ENCODE data around the gene CUX1. TPM values are rescaled to one million over a fixed set of nuclear protein-coding genes. Genes with fewer than 3 reads are reported as not detected.
A peak's percentile ranks its signal among the peaks of the same experiment; 100 is the strongest.
"Not testable (repeated sequence)": the region's sequence is repeated elsewhere in the genome, so short reads cannot be mapped to it uniquely, and the experiment has no call there.

Gene CUX1
- total RNA-seq, 1 experiment from 2014 or later: 116 TPM

GRCh38 chr7:101888564-101888963, 71.1 kb downstream of the CUX1 start:
- H3K4me1 Mint-ChIP-seq (ENCODE audit: low read depth, unreplicated experiment): peaks cover 58% of the 10 kb centered on the region
- H3K4me3 ChIP-seq (ENCODE audit: low read depth, low read length); H3K27me3 Mint-ChIP-seq (ENCODE audit: insufficient read depth, unreplicated experiment); H3K9me3 ChIP-seq; DNase-seq; H3K4me3 Mint-ChIP-seq (ENCODE audit: unreplicated experiment); H3K36me3 ChIP-seq (ENCODE audit: control insufficient read depth, insufficient read depth, low read length); POLR2A ChIA-PET; H3K9me3 Mint-ChIP-seq (ENCODE audit: unreplicated experiment); H3K27me3 ChIP-seq (replicated peaks; ENCODE audit: control insufficient read depth, insufficient read depth, low read length); BruUV-seq (replicated peaks); intact Hi-C loops (cut with micrococcal nuclease; ENCODE audit: unreplicated experiment); CTCF ChIA-PET: not testable (repeated sequence)
- H3K36me3 Mint-ChIP-seq (ENCODE audit: insufficient read depth, unreplicated experiment): peaks cover 74% of the 10 kb centered on the region
- H3K4me1 ChIP-seq: peaks cover 45% of the 10 kb centered on the region
- H3K27ac Mint-ChIP-seq (ENCODE audit: unreplicated experiment): peak overlapping the region; percentile 95

GRCh38 chr7:101890749-101891523, 73.5 kb downstream of the CUX1 start:
- Mint-ChIP-seq H3K4me1 (ENCODE audit: low read depth, unreplicated experiment) (peaks cover 39% of the 10 kb centered on the region), H3K27me3 (ENCODE audit: insufficient read depth, unreplicated experiment) (no peaks in the 10 kb centered on the region)
- CTCF ChIA-PET: no interaction called here

GRCh38 chr7:101891936-101892640, 74.7 kb downstream of the CUX1 start:
- Mint-ChIP-seq H3K4me3 (ENCODE audit: unreplicated experiment) (no peak overlapping the region), H3K4me1 (ENCODE audit: low read depth, unreplicated experiment) (peaks cover 42% of the 10 kb centered on the region), H3K9me3 (ENCODE audit: unreplicated experiment) (no peaks in the 10 kb centered on the region), H3K27me3 (ENCODE audit: insufficient read depth, unreplicated experiment) (no peaks in the 10 kb centered on the region), H3K36me3 (ENCODE audit: insufficient read depth, unreplicated experiment) (peaks cover 69% of the 10 kb centered on the region), H3K27ac (ENCODE audit: unreplicated experiment) (no peak overlapping the region)
- no peaks in the 10 kb centered on the region for H3K36me3 ChIP-seq (ENCODE audit: control insufficient read depth, insufficient read depth, low read length)
- H3K4me3 ChIP-seq (ENCODE audit: low read depth, low read length): no peak overlapping the region
- no TSS peak for BruUV-seq (replicated peaks)
- no peaks in the 10 kb centered on the region for H3K9me3 ChIP-seq
- no peaks in the 10 kb centered on the region for H3K27me3 ChIP-seq (replicated peaks; ENCODE audit: control insufficient read depth, insufficient read depth, low read length)
- intact Hi-C loops (cut with micrococcal nuclease; ENCODE audit: unreplicated experiment): no loop called here
- CTCF ChIA-PET: no interaction called here
- POLR2A ChIA-PET: no interaction called here
- peaks cover 32% of the 10 kb centered on the region for H3K4me1 ChIP-seq
- no peak for DNase-seq
- TF ChIP-seq CTCF (IDR thresholded peaks at IDR 0.05; ENCODE audit: insufficient read depth in 1 of 2, low read depth in 1 of 2, low read length in 1 of 2, severe bottlenecking in 1 of 2, unreplicated experiment in 1 of 2): no peak

More at GRCh38 chr7:101890749-101891523, 73.5 kb downstream of the CUX1 start:
- DNase-seq: no peak
- TF ChIP-seq CTCF (IDR thresholded peaks at IDR 0.05; ENCODE audit: insufficient read depth in 1 of 2, low read depth in 1 of 2, low read length in 1 of 2, severe bottlenecking in 1 of 2, unreplicated experiment in 1 of 2): no peak
- Histone ChIP-seq H3K4me3 (ENCODE audit: low read depth, low read length) (no peak overlapping the region), H3K4me1 (peaks cover 32% of the 10 kb centered on the region), H3K36me3 (ENCODE audit: control insufficient read depth, insufficient read depth, low read length) (no peaks in the 10 kb centered on the region), H3K27me3 (replicated peaks; ENCODE audit: control insufficient read depth, insufficient read depth, low read length) (no peaks in the 10 kb centered on the region), H3K9me3 (no peaks in the 10 kb centered on the region)
- Mint-ChIP-seq H3K9me3 (ENCODE audit: unreplicated experiment) (no peaks in the 10 kb centered on the region), H3K27ac (ENCODE audit: unreplicated experiment) (peak overlapping the region; percentile 46), H3K36me3 (ENCODE audit: insufficient read depth, unreplicated experiment) (peaks cover 76% of the 10 kb centered on the region), H3K4me3 (ENCODE audit: unreplicated experiment) (no peak overlapping the region)
- POLR2A ChIA-PET: no interaction called here
- BruUV-seq (replicated peaks): no TSS peak
- intact Hi-C loops (cut with micrococcal nuclease; ENCODE audit: unreplicated experiment): no loop called here

Measured in Caco-2 (cell line).